ENCODE measurements around the gene FAM3C.

DNA sequence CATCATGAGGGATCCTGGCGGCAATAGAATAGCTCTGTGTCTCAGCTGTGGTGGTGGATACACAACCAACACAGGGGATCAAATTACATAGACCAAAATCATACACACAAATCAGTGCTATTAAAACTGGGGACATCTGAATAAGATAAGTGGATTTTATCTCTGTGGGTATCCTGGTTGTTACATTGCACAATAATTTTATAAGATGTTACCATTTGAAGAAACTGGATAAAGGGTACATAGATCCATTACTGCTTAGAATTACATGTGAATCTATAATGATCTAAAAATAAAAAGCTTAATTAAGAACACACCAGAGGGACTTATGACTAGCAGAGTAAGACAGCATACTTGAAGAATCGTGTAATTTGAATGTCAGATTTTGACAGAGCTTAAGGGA is 8.2 kb upstream of the FAM3C start:
- TF ChIP-seq EP300 (IDR thresholded peaks at IDR 0.05) (no peak), POLR2A (IDR thresholded peaks at IDR 0.05) (no peak)
- TF ChIP-seq, protein P1, sequence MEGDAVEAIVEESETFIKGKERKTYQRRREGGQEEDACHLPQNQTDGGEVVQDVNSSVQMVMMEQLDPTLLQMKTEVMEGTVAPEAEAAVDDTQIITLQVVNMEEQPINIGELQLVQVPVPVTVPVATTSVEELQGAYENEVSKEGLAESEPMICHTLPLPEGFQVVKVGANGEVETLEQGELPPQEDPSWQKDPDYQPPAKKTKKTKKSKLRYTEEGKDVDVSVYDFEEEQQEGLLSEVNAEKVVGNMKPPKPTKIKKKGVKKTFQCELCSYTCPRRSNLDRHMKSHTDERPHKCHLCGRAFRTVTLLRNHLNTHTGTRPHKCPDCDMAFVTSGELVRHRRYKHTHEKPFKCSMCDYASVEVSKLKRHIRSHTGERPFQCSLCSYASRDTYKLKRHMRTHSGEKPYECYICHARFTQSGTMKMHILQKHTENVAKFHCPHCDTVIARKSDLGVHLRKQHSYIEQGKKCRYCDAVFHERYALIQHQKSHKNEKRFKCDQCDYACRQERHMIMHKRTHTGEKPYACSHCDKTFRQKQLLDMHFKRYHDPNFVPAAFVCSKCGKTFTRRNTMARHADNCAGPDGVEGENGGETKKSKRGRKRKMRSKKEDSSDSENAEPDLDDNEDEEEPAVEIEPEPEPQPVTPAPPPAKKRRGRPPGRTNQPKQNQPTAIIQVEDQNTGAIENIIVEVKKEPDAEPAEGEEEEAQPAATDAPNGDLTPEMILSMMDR (IDR thresholded peaks at IDR 0.05), result no peak
